ENCODE measurements around the gene SPAG9.

Gene SPAG9

GRCh38 chr17:50916026-50916707 is 204.5 kb downstream of the SPAG9 start:
- Histone ChIP-seq H3K79me2 (ENCODE audit: low read length) (no peaks in the 10 kb centered on the region), H3K36me3 (replicated peaks; ENCODE audit: insufficient read depth, low read length) (no peaks in the 10 kb centered on the region), H3K9ac (ENCODE audit: low read length) (no peak overlapping the region), H3K4me2 (ENCODE audit: low read depth, low read length) (no peak overlapping the region), H4K20me1 (ENCODE audit: insufficient read depth, low read length) (no peaks in the 10 kb centered on the region), H3K4me3 (ENCODE audit: low read length) (no peak overlapping the region), H3K4me1 (ENCODE audit: low read length) (peaks cover 11% of the 10 kb centered on the region), H3K27ac (ENCODE audit: low read length) (no peak overlapping the region), H2AFZ (ENCODE audit: low read length) (no peak overlapping the region), H3K27me3 (replicated peaks; ENCODE audit: insufficient read depth, low read length) (no peaks in the 10 kb centered on the region), H3F3A (ENCODE audit: insufficient read depth, low read length) (no peaks in the 10 kb centered on the region), H3K9me3 (replicated peaks; ENCODE audit: insufficient read depth, low read length) (no peaks in the 10 kb centered on the region), H3K9me2 (replicated peaks; ENCODE audit: insufficient read depth, low read length) (no peaks in the 10 kb centered on the region)
- no peak for DNase-seq
- no peak for TF ChIP-seq EZH2phosphoT487 (IDR thresholded peaks at IDR 0.05; ENCODE audit: low read length)
- no peak for TF ChIP-seq CTCF (IDR thresholded peaks at IDR 0.05; ENCODE audit: low read length)
- no peak for TF ChIP-seq EZH2 (optimal IDR thresholded peaks at IDR 0.05; ENCODE audit: low read depth, low read length)

- H3K27ac ChIP-seq (ENCODE audit: low read length) = no peak overlapping the region
- H3K4me3 ChIP-seq (ENCODE audit: low read length) = no peak overlapping the region
- no peaks in the 10 kb centered on the region for H3F3A ChIP-seq (ENCODE audit: insufficient read depth, low read length)
- no peak overlapping the region for H3K9ac ChIP-seq (ENCODE audit: low read length)
- DNase-seq = no peak
- no peak overlapping the region for H3K4me2 ChIP-seq (ENCODE audit: low read depth, low read length)
- H3K9me3 ChIP-seq (replicated peaks; ENCODE audit: insufficient read depth, low read length) = no peaks in the 10 kb centered on the region
- no peaks in the 10 kb centered on the region for H3K9me2 ChIP-seq (replicated peaks; ENCODE audit: insufficient read depth, low read length)
- no peaks in the 10 kb centered on the region for H3K79me2 ChIP-seq (ENCODE audit: low read length)
- TF ChIP-seq EZH2phosphoT487 (IDR thresholded peaks at IDR 0.05; ENCODE audit: low read length) (no peak), EZH2 (optimal IDR thresholded peaks at IDR 0.05; ENCODE audit: low read depth, low read length) (no peak), CTCF (IDR thresholded peaks at IDR 0.05; ENCODE audit: low read length) (no peak)
- no peak overlapping the region for H2AFZ ChIP-seq (ENCODE audit: low read length)
- peaks cover 8% of the 10 kb centered on the region for H3K4me1 ChIP-seq (ENCODE audit: low read length)
- no peaks in the 10 kb centered on the region for H4K20me1 ChIP-seq (ENCODE audit: insufficient read depth, low read length)
- no peaks in the 10 kb centered on the region for H3K36me3 ChIP-seq (replicated peaks; ENCODE audit: insufficient read depth, low read length)
- no peaks in the 10 kb centered on the region for H3K27me3 ChIP-seq (replicated peaks; ENCODE audit: insufficient read depth, low read length)
Measured at GRCh38 chr17:50914505-50915063, 206.1 kb downstream of the SPAG9 start.

GRCh38 chr17:50913120-50913519 is 207.5 kb downstream of the SPAG9 start:
- H3K27me3 ChIP-seq (replicated peaks; ENCODE audit: insufficient read depth, low read length) = no peaks in the 10 kb centered on the region
- no peak overlapping the region for H3K4me3 ChIP-seq (ENCODE audit: low read length)
- H3K79me2 ChIP-seq (ENCODE audit: low read length) = no peaks in the 10 kb centered on the region
- no peaks in the 10 kb centered on the region for H4K20me1 ChIP-seq (ENCODE audit: insufficient read depth, low read length)
- no peak overlapping the region for H2AFZ ChIP-seq (ENCODE audit: low read length)
- TF ChIP-seq CTCF (IDR thresholded peaks at IDR 0.05; ENCODE audit: low read length) (no peak), EZH2phosphoT487 (IDR thresholded peaks at IDR 0.05; ENCODE audit: low read length) (no peak), EZH2 (optimal IDR thresholded peaks at IDR 0.05; ENCODE audit: low read depth, low read length) (no peak)
- no peaks in the 10 kb centered on the region for H3F3A ChIP-seq (ENCODE audit: insufficient read depth, low read length)
- H3K4me1 ChIP-seq (ENCODE audit: low read length) = no peaks in the 10 kb centered on the region
- DNase-seq = no peak
- H3K9me3 ChIP-seq (replicated peaks; ENCODE audit: insufficient read depth, low read length) = no peaks in the 10 kb centered on the region
- H3K9me2 ChIP-seq (replicated peaks; ENCODE audit: insufficient read depth, low read length) = no peaks in the 10 kb centered on the region
- H3K9ac ChIP-seq (ENCODE audit: low read length) = no peak overlapping the region
- no peak overlapping the region for H3K4me2 ChIP-seq (ENCODE audit: low read depth, low read length)
- no peak overlapping the region for H3K27ac ChIP-seq (ENCODE audit: low read length)
- H3K36me3 ChIP-seq (replicated peaks; ENCODE audit: insufficient read depth, low read length) = no peaks in the 10 kb centered on the region

Data from MM.1S (cell line).